HepG2 (cell line): ENCODE measurements around the gene ARL5A.

Source experiments
- NFIC ChIP-seq: IDR thresholded peaks from 2 replicates; pipeline ENCODE4 v1.6.1; 2012; ENCODE audit warnings: mild to moderate bottlenecking, low read length, inconsistent platforms
- NFRKB ChIP-seq: fragments of 450-650 bp; IDR thresholded peaks from 2 replicates; pipeline ENCODE4 v1.6.1; 2017
- ZNF335 ChIP-seq: sonication (generic); formaldehyde crosslinking; IDR thresholded peaks from 2 replicates; pipeline ENCODE4 v1.4.0; 2020; ENCODE audit warnings: missing genetic modification reagents
- ZNF550 ChIP-seq: sonication (generic); formaldehyde crosslinking; IDR thresholded peaks from 2 replicates; pipeline ENCODE4 v1.4.0; 2020; ENCODE audit warnings: mild to moderate bottlenecking, missing genetic modification reagents, borderline replicate concordance
- ZNF713 ChIP-seq: sonication (generic); formaldehyde crosslinking; IDR thresholded peaks from 2 replicates; pipeline ENCODE4 v1.4.0; 2020; ENCODE audit warnings: mild to moderate bottlenecking, missing genetic modification reagents
- TF ChIP-seq, protein P1 (sequence below): sonication (generic); formaldehyde crosslinking; IDR thresholded peaks from 2 replicates; pipeline ENCODE4 v1.5.0; 2020; ENCODE audit warnings: mild to moderate bottlenecking, missing genetic modification reagents
- TF ChIP-seq, protein P2 (sequence below): IDR thresholded peaks from 2 replicates; pipeline ENCODE4 v1.6.1; 2016

DNA sequence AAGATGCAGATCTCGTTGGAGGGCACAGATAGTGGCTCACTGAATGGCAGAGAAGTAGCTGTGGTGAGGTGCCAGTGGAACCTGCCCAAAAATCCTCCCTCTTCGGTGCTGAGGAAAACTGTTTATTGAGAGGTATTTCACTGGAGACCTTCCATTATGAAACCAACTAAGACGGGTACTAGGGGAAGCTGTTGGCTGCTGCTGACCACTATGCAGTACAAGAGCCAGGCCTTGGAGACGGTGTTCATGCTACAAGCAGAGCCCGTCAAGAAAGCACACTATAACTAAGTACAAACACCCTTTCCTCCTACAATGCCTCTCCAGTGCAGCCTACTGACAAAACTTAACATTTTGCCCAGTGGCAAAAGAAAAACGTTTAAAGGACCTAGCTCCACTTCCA lies 4.6 kb downstream of the ARL5A start:
- TF ChIP-seq NFIC (no peak), ZNF335 (CRISPR knock-in tag) (no peak), NFRKB (no peak), ZNF550 (CRISPR knock-in tag) (no peak), ZNF713 (no peak)
- TF ChIP-seq, protein P1, sequence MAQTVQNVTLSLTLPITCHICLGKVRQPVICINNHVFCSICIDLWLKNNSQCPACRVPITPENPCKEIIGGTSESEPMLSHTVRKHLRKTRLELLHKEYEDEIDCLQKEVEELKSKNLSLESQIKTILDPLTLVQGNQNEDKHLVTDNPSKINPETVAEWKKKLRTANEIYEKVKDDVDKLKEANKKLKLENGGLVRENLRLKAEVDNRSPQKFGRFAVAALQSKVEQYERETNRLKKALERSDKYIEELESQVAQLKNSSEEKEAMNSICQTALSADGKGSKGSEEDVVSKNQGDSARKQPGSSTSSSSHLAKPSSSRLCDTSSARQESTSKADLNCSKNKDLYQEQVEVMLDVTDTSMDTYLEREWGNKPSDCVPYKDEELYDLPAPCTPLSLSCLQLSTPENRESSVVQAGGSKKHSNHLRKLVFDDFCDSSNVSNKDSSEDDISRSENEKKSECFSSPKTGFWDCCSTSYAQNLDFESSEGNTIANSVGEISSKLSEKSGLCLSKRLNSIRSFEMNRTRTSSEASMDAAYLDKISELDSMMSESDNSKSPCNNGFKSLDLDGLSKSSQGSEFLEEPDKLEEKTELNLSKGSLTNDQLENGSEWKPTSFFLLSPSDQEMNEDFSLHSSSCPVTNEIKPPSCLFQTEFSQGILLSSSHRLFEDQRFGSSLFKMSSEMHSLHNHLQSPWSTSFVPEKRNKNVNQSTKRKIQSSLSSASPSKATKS (CRISPR knock-in tag): no peak
- TF ChIP-seq, protein P2, sequence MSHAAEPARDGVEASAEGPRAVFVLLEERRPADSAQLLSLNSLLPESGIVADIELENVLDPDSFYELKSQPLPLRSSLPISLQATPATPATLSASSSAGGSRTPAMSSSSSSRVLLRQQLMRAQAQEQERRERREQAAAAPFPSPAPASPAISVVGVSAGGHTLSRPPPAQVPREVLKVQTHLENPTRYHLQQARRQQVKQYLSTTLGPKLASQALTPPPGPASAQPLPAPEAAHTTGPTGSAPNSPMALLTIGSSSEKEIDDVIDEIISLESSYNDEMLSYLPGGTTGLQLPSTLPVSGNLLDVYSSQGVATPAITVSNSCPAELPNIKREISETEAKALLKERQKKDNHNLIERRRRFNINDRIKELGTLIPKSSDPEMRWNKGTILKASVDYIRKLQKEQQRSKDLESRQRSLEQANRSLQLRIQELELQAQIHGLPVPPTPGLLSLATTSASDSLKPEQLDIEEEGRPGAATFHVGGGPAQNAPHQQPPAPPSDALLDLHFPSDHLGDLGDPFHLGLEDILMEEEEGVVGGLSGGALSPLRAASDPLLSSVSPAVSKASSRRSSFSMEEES (CRISPR knock-in tag): no peak
